ENCODE measurements around the gene AIG1.

GRCh38 chr6:143295932-143296331, 235.2 kb downstream of the AIG1 start:
- TF ChIP-seq, protein P1, sequence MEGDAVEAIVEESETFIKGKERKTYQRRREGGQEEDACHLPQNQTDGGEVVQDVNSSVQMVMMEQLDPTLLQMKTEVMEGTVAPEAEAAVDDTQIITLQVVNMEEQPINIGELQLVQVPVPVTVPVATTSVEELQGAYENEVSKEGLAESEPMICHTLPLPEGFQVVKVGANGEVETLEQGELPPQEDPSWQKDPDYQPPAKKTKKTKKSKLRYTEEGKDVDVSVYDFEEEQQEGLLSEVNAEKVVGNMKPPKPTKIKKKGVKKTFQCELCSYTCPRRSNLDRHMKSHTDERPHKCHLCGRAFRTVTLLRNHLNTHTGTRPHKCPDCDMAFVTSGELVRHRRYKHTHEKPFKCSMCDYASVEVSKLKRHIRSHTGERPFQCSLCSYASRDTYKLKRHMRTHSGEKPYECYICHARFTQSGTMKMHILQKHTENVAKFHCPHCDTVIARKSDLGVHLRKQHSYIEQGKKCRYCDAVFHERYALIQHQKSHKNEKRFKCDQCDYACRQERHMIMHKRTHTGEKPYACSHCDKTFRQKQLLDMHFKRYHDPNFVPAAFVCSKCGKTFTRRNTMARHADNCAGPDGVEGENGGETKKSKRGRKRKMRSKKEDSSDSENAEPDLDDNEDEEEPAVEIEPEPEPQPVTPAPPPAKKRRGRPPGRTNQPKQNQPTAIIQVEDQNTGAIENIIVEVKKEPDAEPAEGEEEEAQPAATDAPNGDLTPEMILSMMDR (IDR thresholded peaks at IDR 0.05 in 2 of 3, conservative IDR thresholded peaks at IDR 0.05 in 1 of 3; ENCODE audit: borderline replicate concordance in 1 of 3, insufficient read depth in 1 of 3, low read depth in 2 of 3, low read length in 2 of 3): no peak
- TF ChIP-seq ATF3 (IDR thresholded peaks at IDR 0.05) (no peak), SIN3A (IDR thresholded peaks at IDR 0.05; ENCODE audit: low read depth) (no peak), JUND (IDR thresholded peaks at IDR 0.05) (no peak)
- TF ChIP-seq, protein P2, sequence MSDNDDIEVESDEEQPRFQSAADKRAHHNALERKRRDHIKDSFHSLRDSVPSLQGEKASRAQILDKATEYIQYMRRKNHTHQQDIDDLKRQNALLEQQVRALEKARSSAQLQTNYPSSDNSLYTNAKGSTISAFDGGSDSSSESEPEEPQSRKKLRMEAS (IDR thresholded peaks at IDR 0.05): no peak
